Endothelial cell of umbilical vein (primary cell): ENCODE results near the gene ADAMTS6.

ENCODE experiments used
- FOS ChIP-seq: IDR thresholded peaks from 2 replicates; pipeline ENCODE4 v1.6.1; 2011; ENCODE audit warnings: mild to moderate bottlenecking, low read length, moderate library complexity, borderline replicate concordance; ENCODE audit not compliant: insufficient read depth
- MYC ChIP-seq: IDR thresholded peaks from one replicate; pipeline ENCODE4 v1.6.1; 2011; ENCODE audit warnings: mild to moderate bottlenecking, low read depth, low read length
- POLR2A ChIP-seq: IDR thresholded peaks from 2 replicates; pipeline ENCODE4 v1.6.1; 2012; ENCODE audit warnings: low read depth, mild to moderate bottlenecking, control low read depth, low read length
- TF ChIP-seq, protein P1 (sequence below), 2 donors: IDR thresholded peaks; 1 replicate in 1 of 2; 2 replicates in 1 of 2; pipeline ENCODE4 v1.5.1; 2011; ENCODE audit warnings: low read length in 2 of 2, mild to moderate bottlenecking in 2 of 2, moderate library complexity in 2 of 2, control low read depth in 1 of 2, inconsistent platforms in 1 of 2, low read depth in 1 of 2; ENCODE audit not compliant: insufficient read depth in 1 of 2; ENCODE audit errors: extremely low read depth in 1 of 2

DNA sequence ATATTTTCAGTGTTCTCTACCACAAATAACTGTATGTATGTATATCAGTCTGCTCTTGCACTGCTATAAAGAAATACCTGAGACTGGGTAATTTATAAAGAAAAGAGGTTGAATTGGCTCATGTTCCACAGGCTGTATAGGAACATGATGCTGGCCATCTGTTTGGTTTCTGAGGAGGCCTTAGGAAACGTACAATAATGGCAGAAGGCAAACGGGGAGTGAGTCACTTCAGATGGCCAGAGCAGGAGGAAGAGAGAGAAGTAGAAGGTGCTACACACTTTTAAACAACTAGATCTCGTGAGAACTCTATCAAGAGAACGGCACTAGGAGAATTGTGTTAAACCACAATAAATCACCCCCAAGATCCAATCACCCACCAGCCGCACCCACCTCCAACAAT is 121.7 kb downstream of the ADAMTS6 start:
- TF ChIP-seq POLR2A (no peak), FOS (no peak), MYC (no peak)
- TF ChIP-seq, protein P1, sequence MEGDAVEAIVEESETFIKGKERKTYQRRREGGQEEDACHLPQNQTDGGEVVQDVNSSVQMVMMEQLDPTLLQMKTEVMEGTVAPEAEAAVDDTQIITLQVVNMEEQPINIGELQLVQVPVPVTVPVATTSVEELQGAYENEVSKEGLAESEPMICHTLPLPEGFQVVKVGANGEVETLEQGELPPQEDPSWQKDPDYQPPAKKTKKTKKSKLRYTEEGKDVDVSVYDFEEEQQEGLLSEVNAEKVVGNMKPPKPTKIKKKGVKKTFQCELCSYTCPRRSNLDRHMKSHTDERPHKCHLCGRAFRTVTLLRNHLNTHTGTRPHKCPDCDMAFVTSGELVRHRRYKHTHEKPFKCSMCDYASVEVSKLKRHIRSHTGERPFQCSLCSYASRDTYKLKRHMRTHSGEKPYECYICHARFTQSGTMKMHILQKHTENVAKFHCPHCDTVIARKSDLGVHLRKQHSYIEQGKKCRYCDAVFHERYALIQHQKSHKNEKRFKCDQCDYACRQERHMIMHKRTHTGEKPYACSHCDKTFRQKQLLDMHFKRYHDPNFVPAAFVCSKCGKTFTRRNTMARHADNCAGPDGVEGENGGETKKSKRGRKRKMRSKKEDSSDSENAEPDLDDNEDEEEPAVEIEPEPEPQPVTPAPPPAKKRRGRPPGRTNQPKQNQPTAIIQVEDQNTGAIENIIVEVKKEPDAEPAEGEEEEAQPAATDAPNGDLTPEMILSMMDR (IDR thresholded peaks at IDR 0.05; ENCODE audit: extremely low read depth in 1 of 2, insufficient read depth in 1 of 2, low read depth in 1 of 2, low read length in 2 of 2), result no peak
